ENCODE data around the gene CORO1C.
A peak's percentile ranks its signal among the peaks of the same experiment; 100 is the strongest.

The CORO1C gene

DNA sequence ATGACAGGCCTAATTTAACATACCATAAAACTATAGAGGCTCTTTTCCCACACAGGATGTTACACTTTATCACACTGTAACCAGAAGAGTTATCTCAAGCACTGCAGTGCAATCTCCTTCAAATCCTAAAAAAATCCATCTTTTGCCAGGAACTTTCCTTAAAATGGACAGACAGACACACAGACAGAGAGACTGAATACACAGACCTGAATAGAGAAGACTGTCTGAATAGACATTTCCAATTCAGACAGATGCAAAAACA lies 6.5 kb downstream of the CORO1C start:
- DNase-seq (ENCODE audit: low read depth, low spot score), result no peak

GRCh38 chr12:108724054-108724889 lies 7.0 kb downstream of the CORO1C start:
- no peak for DNase-seq (ENCODE audit: low read depth, low spot score)

DNA sequence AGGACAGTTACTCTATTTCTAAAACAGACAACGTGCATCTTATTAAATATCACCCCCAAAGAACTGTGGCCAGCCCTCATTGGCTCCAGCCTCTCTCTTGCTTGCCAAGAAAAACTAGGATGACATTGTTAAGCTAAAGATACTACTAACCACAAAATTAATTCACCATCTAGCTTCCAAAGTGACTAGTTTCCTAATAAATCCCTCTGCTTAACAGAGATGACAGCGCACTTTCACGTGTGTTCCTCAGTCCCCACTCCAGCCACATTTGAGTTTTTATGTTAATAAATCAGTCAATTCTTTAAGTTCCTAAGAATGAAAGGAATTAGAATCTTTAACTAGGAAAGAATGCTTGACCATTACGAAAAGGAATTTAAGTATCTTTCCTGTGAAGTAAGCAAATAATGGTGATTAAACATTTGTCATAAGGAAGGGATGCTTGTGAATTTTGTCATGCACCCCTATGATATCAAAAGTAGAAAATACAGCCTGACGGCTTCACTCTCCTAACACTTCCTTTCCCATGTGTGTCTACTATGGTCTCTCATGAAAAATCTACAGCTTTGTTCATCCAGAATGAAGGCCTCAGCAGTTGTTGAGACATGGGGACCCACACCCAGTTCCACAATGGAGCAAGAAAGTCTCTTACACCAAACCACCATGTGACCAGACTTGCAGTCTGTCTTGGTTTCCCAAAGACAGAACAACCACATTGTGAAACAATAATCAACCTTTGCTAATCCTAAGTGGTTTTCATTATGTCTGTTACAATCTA lies 8.1 kb downstream of the CORO1C start:
- DNase-seq (ENCODE audit: low read depth, low spot score), result no peak

GRCh38 chr12:108722463-108722862 lies 8.9 kb downstream of the CORO1C start:
- no peak for DNase-seq (ENCODE audit: low read depth, low spot score)

- no peak for DNase-seq (ENCODE audit: low read depth, low spot score)
Measured at GRCh38 chr12:108721824-108722223, 9.5 kb downstream of the CORO1C start.

DNA sequence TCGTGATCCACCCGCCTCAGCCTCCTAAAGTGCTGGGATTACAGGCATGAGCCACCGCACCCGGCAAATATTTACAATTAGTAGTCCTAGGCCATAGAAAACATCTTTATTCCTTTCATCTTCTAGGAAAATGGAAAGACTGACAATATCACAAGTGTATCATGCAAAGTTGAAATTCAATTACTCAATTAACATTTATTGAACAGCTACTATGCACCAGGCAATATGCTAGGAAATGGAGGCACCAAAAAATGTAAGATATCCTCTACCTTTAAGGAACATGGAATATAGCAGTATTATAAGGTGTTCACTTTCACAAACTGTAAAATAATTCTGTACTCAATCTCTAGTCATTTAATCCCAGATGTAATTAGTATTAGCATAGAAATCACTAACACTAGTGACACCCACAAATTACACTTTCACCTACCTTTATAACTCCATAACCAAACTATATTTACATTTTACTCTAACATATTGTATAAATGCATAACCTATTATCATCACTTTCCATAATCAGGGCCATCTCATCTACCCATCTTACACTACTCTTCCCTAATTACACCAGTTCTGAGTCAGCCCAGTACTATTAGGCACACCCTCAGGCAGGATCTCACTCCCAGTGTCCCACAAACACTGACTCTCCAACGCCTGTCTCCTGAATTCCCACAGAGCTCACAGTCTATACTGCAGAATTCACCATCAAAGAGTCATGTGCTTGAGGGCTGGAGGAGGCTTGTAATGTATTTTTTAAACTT lies 10.4 kb downstream of the CORO1C start:
- peak; percentile 52 for DNase-seq (ENCODE audit: low read depth, low spot score)

GRCh38 chr12:108717243-108717642 lies 14.1 kb downstream of the CORO1C start:
- no peak for DNase-seq (ENCODE audit: low read depth, low spot score)

- no peak for DNase-seq (ENCODE audit: low read depth, low spot score)
Measured at GRCh38 chr12:108714866-108715265, 16.5 kb downstream of the CORO1C start.

DNA sequence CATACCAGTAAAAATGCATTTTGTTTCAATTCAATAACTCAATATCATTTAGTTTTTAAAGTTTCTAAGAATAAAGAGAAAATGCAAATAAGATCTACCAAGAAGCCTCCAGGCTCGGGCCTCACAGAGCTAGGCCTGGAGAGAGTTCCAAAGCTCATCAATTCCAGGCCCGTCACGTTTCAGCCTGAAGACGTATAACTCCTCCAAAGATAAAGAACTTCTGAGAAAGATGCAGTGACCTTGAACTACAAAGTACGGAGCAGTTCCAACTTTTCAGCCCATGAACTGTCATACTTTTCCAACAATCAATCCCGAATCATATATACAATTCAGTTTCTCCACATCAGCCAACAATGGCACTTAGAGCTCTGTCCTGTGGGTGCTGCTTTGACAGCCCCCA lies 17.8 kb downstream of the CORO1C start:
- DNase-seq (ENCODE audit: low read depth, low spot score), result no peak

- DNase-seq (ENCODE audit: low read depth, low spot score), result no peak
Measured at GRCh38 chr12:108712925-108713203, 18.5 kb downstream of the CORO1C start.

DNA sequence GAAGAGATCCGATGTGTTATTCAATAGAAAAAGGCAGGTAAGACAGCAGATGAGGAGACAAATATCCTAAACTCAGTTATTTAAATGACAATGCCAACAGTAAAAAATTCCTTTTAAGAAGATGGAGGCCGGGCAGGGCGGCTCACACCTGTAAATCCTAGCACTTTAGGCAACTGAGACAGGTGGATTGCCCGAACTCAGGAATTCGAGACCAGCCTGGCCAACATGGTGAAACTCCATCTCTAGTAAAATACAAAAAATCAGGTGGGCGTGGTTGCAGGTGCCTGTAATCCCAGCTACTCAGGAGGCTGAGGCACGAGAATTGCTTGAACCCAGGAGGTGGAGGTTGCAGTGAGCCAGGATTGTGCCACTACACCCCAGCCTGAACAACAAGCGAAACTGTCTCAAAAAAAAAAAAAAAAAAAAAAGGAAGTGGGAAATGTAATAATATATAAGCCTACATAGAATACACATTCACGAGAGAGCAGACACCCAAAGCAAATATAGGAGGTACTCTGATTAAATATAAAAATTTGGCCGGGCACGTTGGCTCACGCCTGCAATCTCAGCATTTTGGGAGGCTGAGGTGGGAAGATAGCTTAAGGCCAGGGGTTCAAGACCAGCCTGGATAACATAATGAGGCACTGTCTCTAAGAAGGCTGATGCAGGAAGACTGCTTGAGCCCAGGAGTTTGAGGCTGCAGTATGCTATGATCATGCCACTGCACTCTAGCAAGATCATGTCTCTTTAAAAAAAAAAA lies 19.0 kb downstream of the CORO1C start:
- no peak for DNase-seq (ENCODE audit: low read depth, low spot score)

- DNase-seq (ENCODE audit: low read depth, low spot score), result no peak
Measured at GRCh38 chr12:108711489-108712164, 19.7 kb downstream of the CORO1C start.

DNA sequence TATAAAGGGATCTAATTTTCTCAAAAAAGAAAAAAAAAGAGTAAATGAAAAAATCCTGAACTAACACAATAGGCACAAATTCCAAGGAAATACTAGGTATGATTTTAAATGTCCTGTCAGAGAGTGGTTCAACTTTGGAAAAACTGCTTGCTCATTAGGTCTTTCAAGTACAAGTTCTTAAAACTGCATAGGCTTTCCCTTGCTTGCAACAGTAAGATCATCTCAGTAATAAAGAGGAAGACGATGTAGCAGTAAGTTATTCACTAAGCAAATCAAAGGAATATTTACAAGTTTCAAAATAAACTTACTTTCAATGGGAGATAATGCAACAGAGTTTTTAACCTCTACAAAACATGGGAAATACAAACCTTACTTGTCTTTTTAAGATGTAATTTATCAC lies 21.6 kb downstream of the CORO1C start:
- no peak for DNase-seq (ENCODE audit: low read depth, low spot score)

- DNase-seq (ENCODE audit: low read depth, low spot score), result no peak
Measured at GRCh38 chr12:108704527-108704926, 26.8 kb downstream of the CORO1C start.

GRCh38 chr12:108702595-108703320 lies 28.6 kb downstream of the CORO1C start:
- DNase-seq (ENCODE audit: low read depth, low spot score), result no peak

DNA sequence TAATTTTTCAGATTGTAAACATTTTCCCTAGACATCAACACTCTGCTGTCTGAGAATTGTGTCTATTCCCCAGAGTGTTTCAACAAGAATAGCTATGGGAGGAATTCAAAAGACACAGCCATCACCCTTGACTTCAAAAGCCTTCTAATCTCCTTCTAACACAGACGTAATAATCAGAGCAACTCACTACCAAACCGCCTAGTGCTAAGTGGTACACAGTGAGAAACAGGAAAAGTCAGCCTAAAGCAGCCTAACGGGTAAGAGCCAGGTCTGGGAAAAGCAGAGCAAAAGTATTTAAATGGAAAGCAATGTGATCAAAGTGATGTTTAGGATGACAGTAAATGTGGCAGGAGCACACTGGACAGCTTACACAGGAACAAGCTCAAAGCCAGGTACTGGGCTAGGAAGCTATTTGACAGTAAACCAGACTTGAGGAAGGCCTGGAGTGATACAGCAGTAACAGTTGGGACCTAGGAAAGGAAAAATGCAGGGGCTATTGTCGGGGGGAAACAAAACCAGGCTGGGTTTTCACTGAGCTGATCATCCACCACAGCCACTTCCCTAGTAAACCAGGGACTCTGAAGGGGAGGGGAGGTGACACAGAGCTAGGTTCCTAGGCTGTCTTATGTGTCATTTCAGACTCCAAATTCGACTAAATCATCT lies 29.4 kb downstream of the CORO1C start:
- DNase-seq (ENCODE audit: low read depth, low spot score), result peak; percentile 76

DNA sequence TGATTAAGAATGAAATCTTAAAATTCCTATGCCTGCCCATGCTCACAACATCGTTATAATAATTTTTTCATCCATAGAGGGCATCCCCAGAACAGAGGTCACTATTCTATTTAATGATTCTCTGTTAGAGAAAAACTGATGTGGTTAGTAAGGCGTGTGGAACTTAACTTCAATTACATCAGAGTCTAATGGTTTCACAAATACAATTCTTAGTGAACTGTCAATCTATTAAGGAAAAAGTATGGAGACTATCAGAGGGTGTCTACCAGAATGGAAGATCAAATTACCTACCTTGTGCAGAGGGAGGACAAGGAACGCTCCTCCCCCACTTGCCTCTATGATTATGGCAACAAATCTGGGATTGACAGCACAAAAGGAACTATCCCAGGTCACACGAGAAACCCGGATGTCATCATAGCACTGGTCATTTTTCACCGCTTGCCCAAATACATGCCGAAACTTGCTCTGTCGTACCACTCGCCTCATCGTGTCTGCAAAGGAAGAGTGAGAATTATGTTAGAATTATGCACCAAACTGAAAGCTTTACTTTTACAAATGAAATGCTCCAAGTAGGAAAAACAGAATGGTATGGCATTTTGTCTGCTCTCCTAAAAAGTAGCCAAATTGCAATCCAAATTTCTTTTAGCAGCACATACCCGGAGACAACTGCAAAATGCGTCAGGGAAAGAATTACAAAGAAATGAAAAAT lies 30.3 kb downstream of the CORO1C start:
- no peak for DNase-seq (ENCODE audit: low read depth, low spot score)

DNA sequence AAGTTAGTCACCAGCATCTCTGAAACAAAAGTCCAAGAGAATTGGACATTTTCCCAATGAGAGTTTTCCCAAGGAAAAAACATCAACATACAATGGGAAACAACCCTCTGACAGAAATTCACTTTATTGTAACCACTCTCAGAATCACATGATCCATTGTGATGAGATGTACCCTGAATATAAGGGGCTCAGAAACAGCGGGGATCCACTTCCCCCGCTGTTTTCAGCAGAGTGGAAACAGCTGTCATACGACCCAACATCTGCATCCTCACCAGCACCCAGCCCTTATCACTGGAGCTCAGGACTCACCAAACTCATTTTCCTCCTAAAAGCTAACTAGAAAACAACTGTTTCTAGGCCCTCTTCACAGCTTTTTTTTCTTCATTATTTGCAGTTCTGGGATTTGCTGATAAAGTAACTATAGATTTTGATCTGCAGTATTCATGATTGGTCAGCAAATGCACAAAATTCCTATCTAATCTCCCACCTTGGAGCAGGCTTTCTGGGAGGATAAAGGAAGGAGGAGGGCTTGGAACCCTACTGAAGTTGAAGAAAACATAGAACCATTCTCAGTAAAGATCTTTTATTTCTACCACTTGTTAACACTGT lies 31.3 kb downstream of the CORO1C start:
- DNase-seq (ENCODE audit: low read depth, low spot score), result no peak

DNA sequence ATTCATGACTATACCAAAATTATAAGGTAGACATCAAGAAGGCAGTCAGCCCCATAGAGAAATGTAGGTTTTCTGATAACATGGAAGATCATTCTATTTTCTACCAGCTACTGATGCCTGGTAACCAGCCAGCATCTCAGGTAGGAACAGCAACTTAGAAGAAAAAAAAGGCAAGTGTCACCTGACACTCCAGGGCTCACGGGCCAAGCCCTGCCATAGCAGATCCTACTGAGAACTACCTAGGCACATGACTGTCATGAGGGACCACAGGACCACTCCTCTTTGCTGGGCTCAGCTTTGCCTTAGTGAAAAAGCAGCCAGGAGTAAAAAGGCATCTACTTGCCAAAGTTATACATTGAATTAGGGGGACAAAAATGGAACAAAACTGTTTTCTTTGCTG lies 33.4 kb downstream of the CORO1C start:
- DNase-seq (ENCODE audit: low read depth, low spot score), result no peak

Data from ELF-1 (cell line).